Measurements from ENCODE around the gene CELSR2.

DNA sequence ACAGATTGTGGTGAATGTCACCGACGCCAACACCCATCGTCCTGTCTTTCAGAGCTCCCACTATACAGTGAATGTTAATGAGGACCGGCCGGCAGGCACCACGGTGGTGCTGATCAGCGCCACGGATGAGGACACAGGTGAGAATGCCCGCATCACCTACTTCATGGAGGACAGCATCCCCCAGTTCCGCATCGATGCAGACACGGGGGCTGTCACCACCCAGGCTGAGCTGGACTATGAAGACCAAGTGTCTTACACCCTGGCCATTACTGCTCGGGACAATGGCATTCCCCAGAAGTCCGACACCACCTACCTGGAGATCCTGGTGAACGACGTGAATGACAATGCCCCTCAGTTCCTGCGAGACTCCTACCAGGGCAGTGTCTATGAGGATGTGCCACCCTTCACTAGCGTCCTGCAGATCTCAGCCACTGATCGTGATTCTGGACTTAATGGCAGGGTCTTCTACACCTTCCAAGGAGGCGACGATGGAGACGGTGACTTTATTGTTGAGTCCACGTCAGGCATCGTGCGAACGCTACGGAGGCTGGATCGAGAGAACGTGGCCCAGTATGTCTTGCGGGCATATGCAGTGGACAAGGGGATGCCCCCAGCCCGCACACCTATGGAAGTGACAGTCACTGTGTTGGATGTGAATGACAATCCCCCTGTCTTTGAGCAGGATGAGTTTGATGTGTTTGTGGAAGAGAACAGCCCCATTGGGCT lies 3.0 kb downstream of the CELSR2 start:
- TF ChIP-seq, protein P1, sequence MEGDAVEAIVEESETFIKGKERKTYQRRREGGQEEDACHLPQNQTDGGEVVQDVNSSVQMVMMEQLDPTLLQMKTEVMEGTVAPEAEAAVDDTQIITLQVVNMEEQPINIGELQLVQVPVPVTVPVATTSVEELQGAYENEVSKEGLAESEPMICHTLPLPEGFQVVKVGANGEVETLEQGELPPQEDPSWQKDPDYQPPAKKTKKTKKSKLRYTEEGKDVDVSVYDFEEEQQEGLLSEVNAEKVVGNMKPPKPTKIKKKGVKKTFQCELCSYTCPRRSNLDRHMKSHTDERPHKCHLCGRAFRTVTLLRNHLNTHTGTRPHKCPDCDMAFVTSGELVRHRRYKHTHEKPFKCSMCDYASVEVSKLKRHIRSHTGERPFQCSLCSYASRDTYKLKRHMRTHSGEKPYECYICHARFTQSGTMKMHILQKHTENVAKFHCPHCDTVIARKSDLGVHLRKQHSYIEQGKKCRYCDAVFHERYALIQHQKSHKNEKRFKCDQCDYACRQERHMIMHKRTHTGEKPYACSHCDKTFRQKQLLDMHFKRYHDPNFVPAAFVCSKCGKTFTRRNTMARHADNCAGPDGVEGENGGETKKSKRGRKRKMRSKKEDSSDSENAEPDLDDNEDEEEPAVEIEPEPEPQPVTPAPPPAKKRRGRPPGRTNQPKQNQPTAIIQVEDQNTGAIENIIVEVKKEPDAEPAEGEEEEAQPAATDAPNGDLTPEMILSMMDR (IDR thresholded peaks at IDR 0.05; ENCODE audit: low read depth, low read length, poor library complexity, severe bottlenecking): no peak
- TF ChIP-seq EZH2phosphoT487 (IDR thresholded peaks at IDR 0.05; ENCODE audit: borderline replicate concordance, low read length): no peak
